ENCODE measurements around the gene SLC6A9.

SLC6A9 gene

DNA sequence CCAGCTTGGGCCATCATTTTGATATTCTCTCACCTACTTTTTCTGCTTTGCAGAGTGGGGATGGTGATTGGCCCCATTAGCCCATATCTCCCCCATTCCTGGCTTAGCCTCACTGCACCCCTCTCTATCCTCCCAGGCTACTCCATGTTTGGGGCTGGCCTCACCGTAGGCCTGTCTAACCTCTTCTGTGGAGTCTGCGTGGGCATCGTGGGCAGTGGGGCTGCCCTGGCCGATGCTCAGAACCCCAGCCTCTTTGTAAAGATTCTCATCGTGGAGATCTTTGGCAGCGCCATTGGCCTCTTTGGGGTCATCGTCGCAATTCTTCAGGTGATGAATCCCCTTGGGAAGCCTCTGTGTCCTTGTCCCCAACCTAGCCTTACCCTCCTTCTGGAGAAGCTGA lies 54.4 kb downstream of the SLC6A9 start:
- TF ChIP-seq, protein P1, sequence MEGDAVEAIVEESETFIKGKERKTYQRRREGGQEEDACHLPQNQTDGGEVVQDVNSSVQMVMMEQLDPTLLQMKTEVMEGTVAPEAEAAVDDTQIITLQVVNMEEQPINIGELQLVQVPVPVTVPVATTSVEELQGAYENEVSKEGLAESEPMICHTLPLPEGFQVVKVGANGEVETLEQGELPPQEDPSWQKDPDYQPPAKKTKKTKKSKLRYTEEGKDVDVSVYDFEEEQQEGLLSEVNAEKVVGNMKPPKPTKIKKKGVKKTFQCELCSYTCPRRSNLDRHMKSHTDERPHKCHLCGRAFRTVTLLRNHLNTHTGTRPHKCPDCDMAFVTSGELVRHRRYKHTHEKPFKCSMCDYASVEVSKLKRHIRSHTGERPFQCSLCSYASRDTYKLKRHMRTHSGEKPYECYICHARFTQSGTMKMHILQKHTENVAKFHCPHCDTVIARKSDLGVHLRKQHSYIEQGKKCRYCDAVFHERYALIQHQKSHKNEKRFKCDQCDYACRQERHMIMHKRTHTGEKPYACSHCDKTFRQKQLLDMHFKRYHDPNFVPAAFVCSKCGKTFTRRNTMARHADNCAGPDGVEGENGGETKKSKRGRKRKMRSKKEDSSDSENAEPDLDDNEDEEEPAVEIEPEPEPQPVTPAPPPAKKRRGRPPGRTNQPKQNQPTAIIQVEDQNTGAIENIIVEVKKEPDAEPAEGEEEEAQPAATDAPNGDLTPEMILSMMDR (IDR thresholded peaks at IDR 0.05; ENCODE audit: low read depth, low read length, missing control alignments), result no peak
- DNase-seq (ENCODE audit: low read depth), result no peak
- H3K4me3 ChIP-seq (ENCODE audit: low read depth, low read length), result no peak overlapping the region

DNA sequence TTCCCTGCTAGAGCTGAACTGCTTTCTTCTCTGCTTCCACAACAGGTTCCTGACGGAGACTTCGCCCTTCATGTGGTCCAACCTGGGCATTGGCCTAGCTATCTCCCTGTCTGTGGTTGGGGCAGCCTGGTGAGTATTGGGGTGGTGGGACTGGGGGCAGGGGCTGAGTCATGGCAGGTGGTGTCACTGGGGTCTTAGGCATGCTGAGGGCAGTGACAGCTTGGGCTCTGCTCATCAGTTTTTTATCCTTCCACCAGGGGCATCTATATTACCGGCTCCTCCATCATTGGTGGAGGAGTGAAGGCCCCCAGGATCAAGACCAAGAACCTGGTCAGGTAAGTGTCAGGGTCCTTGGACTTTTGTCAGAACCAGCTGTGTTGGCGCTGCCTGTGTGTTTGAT lies 55.2 kb downstream of the SLC6A9 start:
- TF ChIP-seq, protein P1 (IDR thresholded peaks at IDR 0.05; ENCODE audit: low read depth, low read length, missing control alignments), result no peak
- no peak for DNase-seq (ENCODE audit: low read depth)
- H3K4me3 ChIP-seq (ENCODE audit: low read depth, low read length), result peak overlapping the region; percentile 77

DNA sequence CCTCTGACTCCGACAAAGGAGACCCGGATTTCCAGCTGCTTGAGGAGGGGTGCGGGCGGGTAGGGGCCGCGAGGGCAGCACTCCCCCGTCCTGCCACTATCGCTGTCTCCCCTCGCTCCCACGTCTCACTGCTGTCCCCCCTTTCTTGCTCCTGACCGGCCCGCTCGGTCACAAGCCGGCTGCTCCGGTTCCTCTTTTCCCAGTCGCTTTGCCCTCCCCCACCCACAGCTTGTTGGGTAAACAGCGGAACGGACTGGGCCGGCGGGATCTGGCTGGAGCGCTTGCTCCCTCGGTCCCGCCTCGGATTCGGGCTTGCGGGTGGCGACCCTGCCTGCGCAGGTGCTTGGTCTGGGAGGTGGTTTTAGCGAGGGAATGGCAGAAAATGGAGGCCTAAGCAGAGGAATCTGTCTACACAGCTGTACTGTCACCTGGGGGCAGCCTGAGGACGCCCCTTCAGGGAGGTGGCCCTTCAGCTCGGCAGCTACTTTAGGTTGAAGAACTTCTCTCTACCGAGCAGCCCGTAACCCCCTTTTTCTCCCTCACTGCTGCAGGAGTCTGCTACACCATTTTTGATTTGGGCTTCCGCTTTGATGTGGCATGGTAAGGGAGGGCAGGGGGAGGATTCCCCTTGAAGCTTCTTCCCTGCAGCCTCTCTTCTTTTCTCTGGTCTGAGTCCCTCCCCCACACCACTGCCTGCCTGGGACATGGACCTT lies 55.9 kb downstream of the SLC6A9 start:
- peak overlapping the region; percentile 77 for H3K4me3 ChIP-seq (ENCODE audit: low read depth, low read length)
- DNase-seq (ENCODE audit: low read depth), result no peak
- TF ChIP-seq, protein P1 (IDR thresholded peaks at IDR 0.05; ENCODE audit: low read depth, low read length, missing control alignments), result no peak

DNA sequence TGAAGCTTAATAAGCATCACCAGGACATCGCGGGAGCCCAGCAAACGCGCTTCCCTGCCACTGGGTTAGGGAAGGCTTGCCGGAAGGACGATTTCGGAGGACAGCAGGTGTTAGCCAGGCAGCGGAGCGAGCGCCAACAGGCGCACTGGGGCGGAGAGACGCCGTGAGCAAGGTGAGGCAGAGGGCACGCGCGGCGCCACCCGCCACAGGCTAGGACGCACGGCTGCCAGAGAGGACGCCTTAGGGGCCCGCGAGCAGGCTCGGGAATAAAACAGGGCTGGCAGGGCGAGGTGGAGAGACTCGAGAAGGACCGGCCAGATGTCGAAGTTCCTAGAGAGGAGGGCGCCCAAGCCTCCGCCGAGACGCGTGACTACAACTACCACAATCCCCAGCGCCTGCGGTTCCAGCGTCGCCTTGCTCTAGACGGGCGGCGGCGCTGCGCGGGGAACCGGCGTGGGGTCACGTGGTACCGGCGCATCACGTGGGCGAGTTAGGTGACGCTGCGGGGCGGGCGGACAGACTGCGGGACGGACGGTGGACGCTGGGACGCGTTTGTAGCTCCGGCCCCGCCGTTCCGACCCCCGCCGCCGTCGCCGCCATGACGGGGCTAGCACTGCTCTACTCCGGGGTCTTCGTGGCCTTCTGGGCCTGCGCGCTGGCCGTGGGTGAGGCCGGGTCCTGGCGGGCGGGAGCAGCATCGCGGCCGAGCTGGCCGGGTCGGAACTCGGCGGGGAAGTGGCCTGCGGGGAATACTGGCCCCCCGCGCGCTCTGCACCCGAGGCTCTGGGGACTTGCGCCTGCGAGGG lies 56.6 kb downstream of the SLC6A9 start, which contains the start of gene ATP6V0B:
TSS of gene ATP6V0B (plus strand) at position 518 of the 806 bp plus-strand sequence. CDS start at position 599, 81 bp downstream.
- peak; percentile 67 for DNase-seq (ENCODE audit: low read depth)
- H3K4me3 ChIP-seq (ENCODE audit: low read depth, low read length), result peak within 1 kb of the TSS; percentile 77
- TF ChIP-seq, protein P1 (IDR thresholded peaks at IDR 0.05; ENCODE audit: low read depth, low read length, missing control alignments), result peak; percentile 7

DNA sequence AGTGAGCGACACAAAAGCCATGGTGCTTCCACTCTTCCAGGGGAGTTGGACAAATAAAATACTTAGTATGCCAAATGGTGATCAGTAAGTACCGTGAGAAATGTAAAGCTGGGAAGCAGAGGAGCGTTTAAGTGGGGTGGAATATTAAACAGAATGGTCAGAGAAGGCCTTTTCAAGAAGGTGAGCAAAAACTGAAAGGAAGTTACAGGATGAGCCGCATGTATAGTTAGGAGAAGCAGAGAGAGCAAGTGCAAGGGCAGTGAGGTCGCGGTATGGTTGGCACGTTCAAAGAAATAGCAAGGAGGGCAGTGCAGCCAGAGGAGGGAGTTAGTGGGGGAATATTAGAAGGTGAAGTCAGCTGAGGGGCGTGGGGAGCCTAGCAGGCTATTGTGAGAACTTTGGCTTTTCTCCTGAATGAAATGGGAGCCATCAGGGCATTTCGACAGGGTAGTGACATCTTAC lies 57.2 kb downstream of the SLC6A9 start:
- DNase-seq (ENCODE audit: low read depth), result no peak
- TF ChIP-seq, protein P1 (IDR thresholded peaks at IDR 0.05; ENCODE audit: low read depth, low read length, missing control alignments), result no peak
- peak overlapping the region; percentile 77 for H3K4me3 ChIP-seq (ENCODE audit: low read depth, low read length)

DNA sequence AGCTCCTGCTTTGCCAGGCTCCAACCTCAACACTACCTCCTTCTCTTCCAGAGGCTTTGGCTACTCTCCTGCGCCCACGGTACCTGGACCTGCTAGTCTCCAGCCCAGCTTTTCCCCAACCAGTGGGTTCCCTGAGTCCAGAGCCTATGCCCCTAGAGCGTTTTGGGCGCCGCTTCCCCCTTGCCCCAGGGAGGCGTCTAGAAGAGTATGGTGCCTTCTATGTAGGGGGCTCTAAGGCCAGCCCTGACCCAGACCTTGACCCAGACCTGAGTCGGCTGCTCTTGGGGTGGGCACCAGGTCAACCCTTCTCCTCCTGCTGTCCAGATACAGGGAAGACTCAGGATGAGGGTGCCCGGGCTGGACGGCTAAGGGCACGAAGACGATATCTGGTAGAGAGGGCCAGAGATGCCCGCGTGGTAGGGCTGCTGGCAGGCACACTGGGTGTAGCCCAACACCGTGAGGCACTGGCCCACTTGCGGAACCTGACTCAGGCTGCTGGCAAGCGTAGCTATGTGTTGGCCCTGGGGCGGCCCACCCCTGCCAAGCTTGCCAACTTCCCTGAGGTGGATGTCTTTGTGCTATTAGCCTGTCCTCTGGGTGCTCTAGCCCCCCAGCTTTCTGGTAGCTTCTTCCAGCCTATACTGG lies 59.8 kb downstream of the SLC6A9 start:
- no peak for DNase-seq (ENCODE audit: low read depth)
- TF ChIP-seq, protein P1 (IDR thresholded peaks at IDR 0.05; ENCODE audit: low read depth, low read length, missing control alignments), result no peak
- no peak overlapping the region for H3K4me3 ChIP-seq (ENCODE audit: low read depth, low read length)
